GM18508 (cell line): ENCODE data around the gene TRIM17.
A peak's percentile ranks its signal among the peaks of the same experiment; 100 is the strongest.

Experiments
- ATAC-seq: cut with Tn5 transposase; IDR thresholded peaks from one replicate; pipeline ENCODE4 v1.9.1; 2021; ENCODE audit warnings: moderate number of reproducible peaks; ENCODE audit not compliant: insufficient read depth, unreplicated experiment

The TRIM17 gene, protein sequence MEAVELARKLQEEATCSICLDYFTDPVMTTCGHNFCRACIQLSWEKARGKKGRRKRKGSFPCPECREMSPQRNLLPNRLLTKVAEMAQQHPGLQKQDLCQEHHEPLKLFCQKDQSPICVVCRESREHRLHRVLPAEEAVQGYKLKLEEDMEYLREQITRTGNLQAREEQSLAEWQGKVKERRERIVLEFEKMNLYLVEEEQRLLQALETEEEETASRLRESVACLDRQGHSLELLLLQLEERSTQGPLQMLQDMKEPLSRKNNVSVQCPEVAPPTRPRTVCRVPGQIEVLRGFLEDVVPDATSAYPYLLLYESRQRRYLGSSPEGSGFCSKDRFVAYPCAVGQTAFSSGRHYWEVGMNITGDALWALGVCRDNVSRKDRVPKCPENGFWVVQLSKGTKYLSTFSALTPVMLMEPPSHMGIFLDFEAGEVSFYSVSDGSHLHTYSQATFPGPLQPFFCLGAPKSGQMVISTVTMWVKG

DNA sequence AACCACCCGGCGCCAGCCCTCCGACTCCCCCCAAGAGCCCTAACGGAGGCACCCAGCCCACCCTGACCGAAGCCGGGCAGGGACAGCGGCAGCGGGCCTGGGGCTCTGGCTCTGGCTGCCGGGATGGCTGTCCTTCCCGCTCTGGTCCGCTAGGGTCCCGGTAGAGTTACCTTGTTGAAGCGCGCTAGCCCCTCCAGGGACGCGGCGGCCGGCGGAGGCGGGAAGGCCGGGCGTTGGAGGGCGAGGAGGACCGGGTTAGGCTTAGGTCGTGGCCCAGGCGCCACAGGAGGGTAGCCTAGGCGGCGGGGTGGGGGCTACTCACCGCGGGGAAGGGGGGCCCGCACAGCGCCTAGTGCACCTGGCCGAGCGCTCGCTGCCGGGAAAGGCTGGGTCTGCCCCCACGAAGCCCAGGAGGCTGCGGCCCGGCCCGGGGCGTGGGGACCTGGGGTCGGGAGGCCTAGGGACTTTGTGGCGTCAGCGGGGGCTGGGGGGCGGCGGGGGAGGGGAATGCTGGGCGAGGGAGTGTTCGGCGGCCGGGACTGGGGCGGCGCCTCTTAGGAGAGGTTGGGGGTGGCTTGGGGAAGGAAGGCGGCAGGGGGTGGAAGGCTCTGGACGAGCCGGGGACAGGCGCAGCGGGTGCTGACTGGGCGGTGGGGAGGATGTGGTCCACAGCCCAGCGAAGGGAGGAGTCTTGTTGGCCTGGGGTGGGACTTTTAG, at the start of gene TRIM17:
Gene TRIM17 (minus strand): TSS at position 645 of the 717 bp plus-strand sequence. CDS start 1,789 bp downstream, outside the sequence.
- no peak for ATAC-seq

DNA sequence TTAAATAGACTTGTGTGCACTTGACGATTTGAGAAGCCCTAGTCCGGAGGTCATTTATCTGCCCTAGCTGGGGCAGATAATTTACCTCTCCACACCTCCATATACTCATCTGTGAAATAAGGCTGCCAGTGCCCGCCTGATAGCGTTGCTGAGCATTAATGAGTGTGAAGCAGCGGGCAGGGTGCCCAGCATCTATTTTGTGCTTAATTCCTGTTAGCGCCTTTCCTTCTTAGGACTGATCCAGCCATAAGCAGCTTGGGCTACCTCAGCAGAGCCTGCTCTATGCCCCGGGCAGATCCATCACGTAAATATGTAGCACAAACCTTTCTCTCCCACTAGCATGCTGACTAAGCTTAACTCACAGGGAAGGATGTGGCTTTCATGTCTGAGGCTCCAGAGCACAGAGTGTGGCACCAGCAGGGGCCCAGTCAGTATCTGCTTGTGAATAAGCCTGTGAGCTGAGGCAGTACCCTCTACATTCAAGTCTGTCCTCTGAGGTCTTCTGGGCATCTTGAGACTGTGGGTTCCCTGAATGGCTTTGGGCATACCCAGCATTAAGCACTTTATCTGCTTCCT, 49.0 kb upstream of the TRIM17 start:
- no peak for ATAC-seq

DNA sequence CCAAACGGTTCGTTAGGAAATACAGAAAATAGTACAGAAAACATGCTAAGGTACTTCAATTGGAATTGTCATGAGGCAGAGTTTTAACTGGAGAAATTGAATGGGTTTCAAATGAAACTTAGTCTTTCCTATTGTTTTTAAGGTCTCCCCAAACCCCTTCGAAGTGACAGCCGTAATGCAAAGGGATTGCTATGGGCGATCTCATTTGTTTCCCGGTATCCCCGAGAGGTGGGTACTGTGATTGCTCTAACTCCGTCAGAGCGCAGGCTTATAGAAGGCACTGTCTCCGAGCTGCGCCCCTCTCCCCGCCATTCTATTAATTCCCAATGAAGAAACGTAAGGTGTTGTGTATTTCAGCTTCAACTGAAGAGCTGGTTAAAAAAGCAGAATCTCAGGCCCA, 48.5 kb upstream of the TRIM17 start:
- ATAC-seq = no peak

DNA sequence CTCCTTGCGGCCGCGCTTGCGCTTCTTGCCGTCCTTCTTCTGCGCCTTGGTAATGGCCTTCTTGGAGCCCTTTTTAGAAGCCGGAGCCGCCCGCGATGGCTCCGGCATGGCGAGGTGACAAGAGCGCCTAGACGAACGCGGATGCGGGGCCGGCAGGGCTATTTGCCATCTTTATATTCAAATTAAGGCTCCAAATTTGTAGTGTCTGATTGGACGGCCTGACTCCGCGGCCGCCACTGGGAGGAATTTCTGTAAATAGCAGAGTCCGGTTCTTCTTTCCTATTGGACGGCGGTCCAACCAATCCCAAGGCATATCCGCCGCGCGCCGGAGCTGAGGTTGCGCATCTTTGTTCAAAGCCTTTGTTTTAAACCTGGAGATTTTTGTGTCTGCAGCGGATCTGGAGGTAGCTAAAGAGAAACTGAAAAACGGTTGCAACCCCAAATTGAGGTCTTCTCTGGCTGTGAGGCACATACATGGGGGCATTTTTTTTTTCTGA, 47.9 kb upstream of the TRIM17 start:
- peak; percentile 76 for ATAC-seq

DNA sequence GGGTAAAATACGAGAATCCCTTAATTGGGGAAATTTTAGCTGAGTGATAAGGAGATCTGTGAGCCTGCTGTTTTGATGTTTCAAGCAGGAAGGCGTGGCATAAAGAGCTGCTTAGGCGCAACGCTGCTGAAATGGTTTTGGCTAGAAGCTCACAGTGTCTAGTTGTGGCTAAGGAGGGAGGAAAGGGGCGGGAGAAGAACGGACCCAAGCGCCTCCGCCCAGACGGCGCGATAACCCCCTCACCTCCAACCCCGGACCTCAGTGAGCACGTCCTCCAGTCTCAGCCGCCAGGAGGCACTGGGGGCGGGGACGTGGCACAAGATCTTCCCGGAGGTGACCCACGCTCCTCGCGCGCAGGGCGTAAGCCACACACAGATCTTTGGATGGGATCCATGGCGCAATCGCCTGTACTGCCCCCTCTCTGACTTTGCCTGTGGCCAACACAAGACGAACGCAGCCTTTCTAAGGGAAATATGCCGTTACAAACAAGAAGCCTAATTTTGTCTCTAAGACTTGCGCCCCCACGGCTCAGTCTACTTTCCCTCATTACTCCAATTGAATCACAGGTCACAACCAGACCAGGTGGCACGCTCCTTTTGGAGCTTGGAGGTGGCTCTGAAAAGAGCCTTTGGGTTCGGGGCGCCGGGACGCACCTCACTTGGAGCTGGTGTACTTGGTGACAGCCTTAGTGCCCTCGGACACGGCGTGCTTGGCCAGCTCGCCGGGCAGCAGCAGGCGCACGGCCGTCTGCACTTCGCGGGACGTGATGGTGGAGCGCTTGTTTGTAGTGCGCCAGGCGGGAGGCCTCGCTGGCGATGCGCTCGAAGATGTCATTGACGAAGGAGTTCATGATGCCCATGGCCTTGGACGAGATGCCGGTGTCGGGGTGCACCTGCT, 47.1 kb upstream of the TRIM17 start:
- ATAC-seq = peak; percentile 32

DNA sequence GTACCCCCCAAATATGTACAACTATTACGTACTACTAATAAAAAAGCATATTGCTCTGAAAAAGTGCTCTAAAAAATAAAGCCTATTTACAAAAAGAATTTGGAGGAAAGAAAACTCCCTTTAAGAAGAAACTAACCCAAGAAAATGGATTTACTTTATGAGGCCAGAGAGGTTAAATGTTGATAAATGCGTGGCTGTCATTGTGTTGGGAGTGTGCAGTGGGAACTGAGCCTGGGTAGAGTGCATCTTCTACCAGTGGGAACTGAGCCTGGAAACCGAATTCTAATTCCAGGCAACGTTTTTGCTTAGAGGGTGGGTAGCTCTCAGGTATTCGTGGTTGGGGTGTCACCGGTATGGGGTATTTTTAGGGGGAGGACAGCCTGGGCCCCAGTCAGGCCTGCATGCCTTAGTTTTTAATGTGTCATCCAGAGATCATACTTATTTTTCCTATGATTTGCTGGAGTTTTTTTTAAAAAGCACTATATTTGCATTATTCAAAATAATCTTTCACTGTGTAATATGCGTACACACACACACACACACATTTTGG, 46.4 kb upstream of the TRIM17 start:
- ATAC-seq = no peak

DNA sequence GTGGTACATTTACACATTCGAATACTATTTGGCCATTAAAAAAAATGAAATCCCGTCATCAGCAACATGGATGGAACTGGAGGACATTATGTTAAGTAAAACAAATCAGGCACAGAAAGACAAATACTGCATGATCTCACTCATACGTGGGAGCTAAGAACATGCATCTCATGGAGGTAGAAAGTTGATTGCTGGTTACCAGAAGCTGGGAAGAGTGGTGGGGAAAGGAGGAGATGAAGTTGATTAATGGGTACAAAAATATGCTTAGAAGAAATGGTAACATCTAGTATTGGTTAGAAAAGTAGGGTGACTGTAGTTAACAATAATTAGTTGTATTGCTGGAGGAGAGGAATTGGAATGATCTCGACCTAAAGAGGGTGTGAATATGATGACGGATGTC, 45.9 kb upstream of the TRIM17 start:
- ATAC-seq = no peak

DNA sequence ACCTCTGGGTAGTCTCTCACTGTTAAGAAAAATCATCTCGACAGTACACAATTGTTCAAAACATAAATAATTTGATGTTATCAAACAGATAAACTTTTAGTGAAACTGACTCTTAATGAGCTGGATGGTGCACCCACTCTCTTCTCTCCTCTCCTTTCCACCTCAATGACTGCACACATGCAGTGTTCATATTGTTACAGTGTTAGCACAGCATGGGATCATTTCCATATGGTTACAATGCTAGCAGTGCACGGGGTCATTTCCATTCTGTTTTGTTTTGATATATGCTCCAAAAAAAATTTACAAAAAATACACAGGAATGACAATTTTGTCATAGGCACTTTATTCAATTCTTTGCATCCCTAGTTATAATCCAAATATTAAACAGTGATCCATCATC, 44.2 kb upstream of the TRIM17 start:
- no peak for ATAC-seq

DNA sequence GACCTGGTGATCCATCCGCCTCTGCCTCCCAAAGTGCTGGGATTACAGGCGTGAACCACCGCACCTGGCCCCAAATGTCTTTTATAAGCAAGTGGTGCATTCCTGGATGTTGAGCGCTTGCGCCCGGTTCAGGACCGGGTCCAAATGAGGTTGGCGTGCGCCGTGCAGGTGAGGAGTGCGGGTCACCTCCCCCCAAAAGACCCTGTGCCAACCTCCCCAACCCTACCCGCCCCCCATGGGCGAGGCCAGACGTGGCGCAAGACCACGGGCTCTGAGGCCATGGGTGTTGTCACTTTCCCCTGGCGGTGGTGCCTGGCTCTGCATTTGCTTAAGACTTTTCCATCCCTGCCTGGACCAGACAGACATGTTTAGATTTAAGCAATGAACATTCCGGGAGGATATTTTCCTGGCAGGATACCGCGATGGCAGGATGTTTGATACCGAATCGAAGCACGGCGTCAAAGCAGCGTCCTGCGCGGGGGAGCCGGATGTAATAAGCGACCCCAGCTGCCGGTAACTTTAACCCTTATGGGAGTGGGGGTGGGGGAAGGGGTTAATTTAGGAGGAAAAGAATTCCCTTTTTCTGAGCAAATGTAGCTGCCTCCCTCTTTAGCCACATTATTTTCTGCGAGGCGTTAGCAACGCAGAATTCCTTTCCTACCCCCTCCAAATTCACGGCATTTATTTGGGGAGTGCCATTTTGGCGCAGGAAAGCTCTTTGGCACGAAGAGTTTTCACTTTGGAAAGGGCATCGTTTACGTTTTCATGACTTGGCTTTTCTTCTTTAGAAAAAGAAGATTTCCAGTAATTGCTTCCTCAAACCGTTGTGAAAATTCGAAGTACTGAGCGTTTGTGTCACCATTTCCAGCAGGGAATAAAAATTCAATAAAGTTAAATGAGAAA, 42.7 kb upstream of the TRIM17 start:
- no peak for ATAC-seq

DNA sequence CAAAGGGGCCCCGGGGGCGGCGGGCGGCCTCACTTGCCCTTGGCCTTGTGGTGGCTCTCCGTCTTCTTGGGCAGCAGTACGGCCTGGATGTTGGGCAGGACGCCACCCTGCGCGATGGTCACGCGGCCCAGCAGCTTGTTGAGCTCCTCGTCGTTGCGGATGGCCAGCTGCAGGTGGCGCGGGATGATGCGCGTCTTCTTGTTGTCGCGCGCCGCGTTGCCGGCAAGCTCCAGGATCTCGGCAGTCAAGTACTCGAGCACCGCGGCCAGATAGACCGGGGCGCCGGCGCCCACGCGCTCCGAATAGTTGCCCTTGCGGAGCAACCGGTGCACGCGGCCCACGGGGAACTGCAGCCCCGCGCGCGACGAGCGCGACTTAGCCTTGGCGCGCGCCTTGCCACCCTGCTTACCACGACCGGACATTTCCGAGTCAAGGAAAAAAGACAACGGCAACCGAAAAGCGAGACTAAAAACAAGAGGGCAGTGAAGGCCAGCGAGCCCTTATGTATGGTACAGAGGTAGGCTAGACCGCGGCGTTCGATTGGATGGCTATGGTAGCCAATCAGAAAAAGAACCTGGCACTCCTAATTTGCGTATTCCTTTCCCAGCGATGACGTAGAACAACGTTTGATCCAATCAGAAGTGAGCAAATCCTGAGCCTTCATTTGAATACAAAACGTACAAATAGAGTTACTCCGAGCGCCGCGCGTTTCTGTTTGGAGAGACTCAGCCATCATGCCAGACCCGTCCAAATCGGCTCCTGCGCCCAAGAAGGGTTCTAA, 40.9 kb upstream of the TRIM17 start:
- ATAC-seq = peak; percentile 88

DNA sequence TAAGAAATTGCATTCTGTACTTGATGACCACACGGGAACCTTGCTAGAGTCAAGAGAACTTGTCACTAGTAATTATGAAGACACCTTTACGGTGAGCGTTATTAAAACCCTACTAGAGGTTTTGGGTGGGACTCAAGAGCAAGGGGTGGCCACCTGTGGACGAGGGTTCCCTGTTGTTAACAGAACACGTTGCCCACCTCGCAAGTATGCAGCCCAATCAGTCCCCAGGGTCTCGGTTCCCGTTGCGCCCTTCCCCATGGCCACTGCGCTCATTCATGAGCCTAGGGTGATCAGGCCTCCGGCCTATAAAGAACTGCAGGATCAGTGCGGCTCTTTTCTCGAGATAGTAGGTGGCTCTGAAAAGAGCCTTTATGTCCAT, 40.3 kb upstream of the TRIM17 start:
- no peak for ATAC-seq

DNA sequence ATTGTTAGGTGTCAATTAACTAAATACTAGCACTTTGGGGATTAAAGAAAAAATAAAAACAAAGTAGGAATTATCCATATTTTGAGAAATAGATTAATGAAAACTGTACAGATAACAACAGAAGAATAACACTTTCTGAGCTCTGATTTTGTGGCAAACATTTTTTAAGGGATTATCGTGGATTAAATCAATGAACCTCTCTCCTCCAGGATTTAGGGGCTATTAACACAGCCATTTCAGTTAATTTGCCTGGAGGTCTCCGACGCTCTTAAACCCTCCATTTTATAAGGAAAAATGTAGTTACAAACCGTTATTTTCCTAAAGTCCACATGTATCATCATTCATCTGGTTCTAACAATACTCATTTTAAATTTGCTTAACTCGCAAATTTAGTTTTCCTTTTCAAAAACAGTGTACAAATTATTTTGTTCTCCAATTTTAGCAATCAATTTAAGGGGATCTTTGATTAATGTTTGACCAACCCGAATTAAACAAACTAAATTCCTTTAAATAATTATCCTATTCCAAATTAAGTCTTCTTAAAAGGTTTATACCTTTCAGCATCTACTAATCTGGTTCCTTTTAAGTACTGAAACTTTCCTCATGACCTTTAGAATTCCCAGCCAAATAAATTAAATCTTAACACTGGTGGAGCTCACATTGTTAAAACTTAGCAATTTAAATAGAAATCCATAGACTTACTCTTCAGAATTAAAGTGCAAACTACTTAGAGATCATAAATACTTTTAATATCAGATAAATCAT, 39.8 kb upstream of the TRIM17 start:
- ATAC-seq = no peak

DNA sequence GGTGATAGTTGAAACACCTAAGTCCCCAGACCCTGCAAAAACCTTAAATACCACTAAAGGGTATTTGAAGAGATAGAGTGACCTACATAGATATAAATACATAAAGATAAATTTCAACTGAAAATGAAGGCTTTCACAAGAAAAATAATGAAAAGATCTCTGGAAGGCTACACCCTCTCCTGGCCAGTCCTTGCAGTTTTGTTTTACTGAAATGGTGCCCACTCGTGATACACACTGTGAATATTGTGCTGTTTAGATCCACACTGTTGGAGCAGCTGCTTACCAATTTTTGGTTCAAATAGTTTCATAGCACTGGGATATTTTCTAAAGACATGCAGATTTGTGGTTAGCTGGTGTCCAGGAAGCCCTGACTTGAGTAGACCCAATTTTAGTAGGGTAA, 39.1 kb upstream of the TRIM17 start:
- ATAC-seq = no peak

DNA sequence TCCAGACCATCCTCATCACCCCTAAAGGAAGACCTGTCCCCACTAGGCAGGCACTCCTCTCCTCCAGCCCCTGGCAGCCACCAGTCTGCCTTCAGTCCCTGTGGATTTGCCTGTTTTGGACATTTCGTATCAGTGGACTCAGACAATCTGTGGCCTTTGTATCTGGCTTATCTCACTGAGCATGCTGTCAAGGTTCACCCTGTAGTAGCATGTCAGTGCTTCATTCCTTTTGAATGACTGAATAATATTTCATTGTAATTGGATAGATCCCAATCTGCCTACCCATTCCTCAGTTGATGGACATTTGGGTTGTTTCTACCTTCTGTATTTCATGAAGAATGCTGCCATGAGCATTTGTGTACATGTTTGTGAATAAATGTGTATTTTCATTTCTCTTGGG, 37.6 kb upstream of the TRIM17 start:
- ATAC-seq = no peak

DNA sequence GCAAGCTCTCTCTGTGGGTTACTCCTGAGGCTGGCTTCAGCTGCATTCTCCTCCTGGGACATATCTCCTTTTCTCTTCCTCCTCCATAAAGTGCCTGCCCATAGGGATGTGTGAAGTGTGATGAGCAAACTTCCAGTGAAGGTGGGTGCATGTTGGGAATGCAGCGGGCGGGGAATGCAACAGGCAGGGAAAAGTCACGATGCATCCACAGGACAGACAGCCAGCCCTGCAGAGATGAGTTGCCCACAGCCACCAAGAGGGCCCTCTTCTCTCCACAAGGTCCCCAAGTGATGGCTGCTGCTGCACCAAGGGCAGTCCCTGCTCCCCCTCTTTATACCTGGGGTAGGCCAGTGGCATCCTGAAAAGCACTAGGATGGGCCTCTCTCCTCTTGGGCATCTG, 37.0 kb upstream of the TRIM17 start:
- no peak for ATAC-seq

DNA sequence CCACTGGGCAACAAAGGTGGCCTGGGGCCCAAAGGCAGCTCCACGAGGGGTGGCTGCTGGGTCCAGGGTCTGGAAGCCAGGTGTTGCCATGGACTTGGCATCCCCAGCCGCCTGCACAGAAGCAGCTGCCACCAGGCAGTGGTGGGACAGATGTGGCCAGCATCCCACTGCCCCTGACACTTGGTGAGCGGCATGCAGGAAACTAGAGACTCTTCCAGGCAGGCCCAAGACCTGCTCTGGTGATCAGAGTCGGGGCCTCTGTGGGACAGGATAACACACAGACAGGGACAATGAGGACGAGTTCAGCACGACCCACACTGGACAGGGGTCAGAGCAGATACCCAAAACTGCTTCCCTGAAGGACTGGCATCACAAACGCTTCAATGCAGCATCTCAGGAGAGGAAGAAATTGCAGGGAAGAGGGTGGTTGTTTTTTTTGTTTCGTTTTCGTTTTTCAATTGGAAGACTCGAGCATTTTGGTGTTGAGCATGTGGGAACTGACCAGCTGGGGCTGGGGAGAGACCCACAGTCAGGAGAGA, 36.4 kb upstream of the TRIM17 start:
- no peak for ATAC-seq
